Osteocyte (in vitro differentiated cells): ENCODE data around the gene DEPDC5. TPM values are rescaled to one million over a fixed set of nuclear protein-coding genes. Genes with fewer than 3 reads are reported as not detected.

Experiments used
- DNase-seq: peaks from one replicate; pipeline ENCODE4 v3.0.0; 2021; ENCODE audit warnings: mixed read lengths; ENCODE audit not compliant: unreplicated experiment; ENCODE audit errors: extremely low spot score
- H3K27ac Mint-ChIP-seq: one replicate; pipeline ENCODE4 v1.8.0; 2021; ENCODE audit warnings: mild to moderate bottlenecking, mixed read lengths; ENCODE audit not compliant: unreplicated experiment
- H3K27me3 Mint-ChIP-seq: one replicate; pipeline ENCODE4 v1.8.0; 2021; ENCODE audit warnings: mixed read lengths; ENCODE audit not compliant: unreplicated experiment
- H3K36me3 Mint-ChIP-seq: one replicate; pipeline ENCODE4 v1.8.0; 2021; ENCODE audit warnings: mixed read lengths; ENCODE audit not compliant: unreplicated experiment
- H3K4me1 Mint-ChIP-seq: one replicate; pipeline ENCODE4 v1.8.0; 2021; ENCODE audit warnings: mixed read lengths; ENCODE audit not compliant: unreplicated experiment
- H3K4me3 Mint-ChIP-seq: one replicate; pipeline ENCODE4 v1.8.0; 2021; ENCODE audit warnings: mild to moderate bottlenecking, moderate library complexity, mixed read lengths; ENCODE audit not compliant: unreplicated experiment
- H3K9me3 Mint-ChIP-seq: one replicate; pipeline ENCODE4 v1.8.0; 2021; ENCODE audit warnings: mixed read lengths; ENCODE audit not compliant: unreplicated experiment
- total RNA-seq: library from RNA; stranded (reverse); gene quantifications from 2 replicates; pipeline ENCODE4 v1.2.1, GENCODE V29; 2021
- TF ChIP-seq, protein P1 (sequence below): fragments of 200-600 bp; sonication (generic); IDR thresholded peaks from 2 replicates; pipeline ENCODE4 v1.5.0; 2021; ENCODE audit warnings: antibody characterized with exemption, mild to moderate bottlenecking, moderate library complexity

DEPDC5 gene
- total RNA-seq, 1 donor from 2014 or later: 30.7 TPM

DNA sequence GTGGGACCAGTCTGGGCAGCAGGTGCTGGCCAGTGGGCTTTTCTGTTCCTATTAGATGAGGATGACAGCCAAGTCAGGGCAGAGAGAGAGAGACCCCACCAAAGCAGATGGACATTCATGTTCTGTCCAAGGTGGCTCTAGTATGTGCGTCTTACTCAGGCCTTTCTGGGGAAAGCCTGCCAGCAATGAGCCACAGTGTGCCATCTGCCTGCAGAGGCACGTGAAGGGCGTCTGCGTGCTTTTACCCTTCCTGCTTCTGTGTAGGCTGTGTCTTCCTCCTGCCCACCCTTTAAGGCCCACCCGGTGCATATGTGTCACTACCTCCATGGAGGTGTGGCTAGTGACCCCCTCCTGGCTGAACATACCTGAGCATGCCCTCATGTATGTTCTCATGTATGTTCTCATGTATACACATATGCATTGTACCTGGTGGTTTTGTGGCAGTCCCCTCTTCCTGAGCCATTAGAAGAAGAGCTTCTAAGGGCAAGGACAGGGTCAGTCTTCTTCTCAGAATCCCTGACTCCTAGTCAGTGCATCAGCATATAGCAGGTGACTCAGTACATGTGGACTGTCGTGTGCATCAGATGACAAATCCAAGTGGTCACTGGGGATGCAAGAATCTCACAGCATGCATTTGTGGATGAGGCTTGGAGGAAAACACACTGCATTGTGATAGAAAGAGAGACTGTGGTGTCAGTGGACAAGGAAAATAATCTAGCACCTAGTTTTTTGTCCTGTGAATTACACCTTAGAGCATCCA lies 100.1 kb downstream of the DEPDC5 start:
- Mint-ChIP-seq H3K4me3 (no peak overlapping the region), H3K4me1 (peaks cover 13% of the 10 kb centered on the region), H3K9me3 (no peaks in the 10 kb centered on the region), H3K36me3 (peaks cover 11% of the 10 kb centered on the region), H3K27me3 (no peaks in the 10 kb centered on the region), H3K27ac (no peak overlapping the region)
- DNase-seq: no peak
- TF ChIP-seq, protein P1, sequence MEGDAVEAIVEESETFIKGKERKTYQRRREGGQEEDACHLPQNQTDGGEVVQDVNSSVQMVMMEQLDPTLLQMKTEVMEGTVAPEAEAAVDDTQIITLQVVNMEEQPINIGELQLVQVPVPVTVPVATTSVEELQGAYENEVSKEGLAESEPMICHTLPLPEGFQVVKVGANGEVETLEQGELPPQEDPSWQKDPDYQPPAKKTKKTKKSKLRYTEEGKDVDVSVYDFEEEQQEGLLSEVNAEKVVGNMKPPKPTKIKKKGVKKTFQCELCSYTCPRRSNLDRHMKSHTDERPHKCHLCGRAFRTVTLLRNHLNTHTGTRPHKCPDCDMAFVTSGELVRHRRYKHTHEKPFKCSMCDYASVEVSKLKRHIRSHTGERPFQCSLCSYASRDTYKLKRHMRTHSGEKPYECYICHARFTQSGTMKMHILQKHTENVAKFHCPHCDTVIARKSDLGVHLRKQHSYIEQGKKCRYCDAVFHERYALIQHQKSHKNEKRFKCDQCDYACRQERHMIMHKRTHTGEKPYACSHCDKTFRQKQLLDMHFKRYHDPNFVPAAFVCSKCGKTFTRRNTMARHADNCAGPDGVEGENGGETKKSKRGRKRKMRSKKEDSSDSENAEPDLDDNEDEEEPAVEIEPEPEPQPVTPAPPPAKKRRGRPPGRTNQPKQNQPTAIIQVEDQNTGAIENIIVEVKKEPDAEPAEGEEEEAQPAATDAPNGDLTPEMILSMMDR: no peak

DNA sequence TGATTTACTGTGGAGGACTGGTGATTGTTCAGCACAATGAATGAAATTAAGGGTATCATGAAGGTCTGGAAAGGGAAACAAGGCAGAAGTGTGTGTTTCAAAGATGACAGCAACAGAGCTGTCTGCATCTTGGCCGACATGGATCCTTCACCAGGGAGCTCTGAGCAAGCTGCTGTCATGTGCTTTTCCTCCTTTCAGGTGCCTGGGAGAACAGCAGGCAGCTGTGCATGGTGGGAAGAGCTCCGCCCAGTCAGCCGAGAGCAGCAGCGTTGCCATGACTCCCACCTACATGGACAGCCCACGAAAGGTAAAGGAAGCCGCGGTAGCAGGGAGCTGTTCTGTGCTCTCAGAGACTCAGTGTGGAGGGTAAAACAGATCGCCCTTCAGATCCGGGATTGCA lies 103.4 kb downstream of the DEPDC5 start:
- Mint-ChIP-seq H3K36me3 (peaks cover 12% of the 10 kb centered on the region), H3K9me3 (no peaks in the 10 kb centered on the region), H3K27ac (no peak overlapping the region), H3K27me3 (no peaks in the 10 kb centered on the region), H3K4me3 (no peak overlapping the region), H3K4me1 (peaks cover 13% of the 10 kb centered on the region)
- no peak for DNase-seq
- TF ChIP-seq, protein P1: no peak

DNA sequence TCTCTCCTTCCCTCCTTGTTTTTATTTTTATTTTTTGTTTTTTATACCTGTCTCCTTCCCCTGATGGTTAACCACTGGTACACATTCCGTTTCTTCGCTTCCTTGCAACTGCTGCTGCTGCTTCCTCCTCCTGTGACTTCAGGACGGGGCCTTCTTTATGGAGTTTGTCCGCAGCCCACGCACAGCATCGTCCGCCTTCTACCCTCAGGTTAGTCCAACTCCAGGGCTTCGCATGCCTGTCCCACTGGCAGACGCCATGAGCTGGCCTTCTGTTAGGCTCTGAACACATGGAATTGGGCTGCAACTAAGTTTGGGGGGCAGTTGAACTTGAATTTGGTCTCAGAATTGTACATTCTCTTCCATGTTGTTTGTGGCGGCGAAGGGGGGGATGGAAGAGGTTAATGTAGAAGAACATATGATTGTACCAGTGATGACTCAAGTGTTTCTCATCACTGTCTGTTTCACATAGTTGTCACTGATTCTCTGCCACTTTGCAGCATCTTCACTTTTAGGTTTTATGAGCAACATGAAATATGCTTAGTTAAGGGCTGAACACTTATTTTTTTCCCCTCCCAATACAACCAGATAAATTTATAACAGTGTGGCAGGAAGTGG lies 107.5 kb downstream of the DEPDC5 start:
- Mint-ChIP-seq H3K27me3 (no peaks in the 10 kb centered on the region), H3K4me1 (no peaks in the 10 kb centered on the region), H3K9me3 (no peaks in the 10 kb centered on the region), H3K36me3 (peaks cover 11% of the 10 kb centered on the region), H3K27ac (no peak overlapping the region), H3K4me3 (no peak overlapping the region)
- DNase-seq: no peak
- TF ChIP-seq, protein P1: no peak

DNA sequence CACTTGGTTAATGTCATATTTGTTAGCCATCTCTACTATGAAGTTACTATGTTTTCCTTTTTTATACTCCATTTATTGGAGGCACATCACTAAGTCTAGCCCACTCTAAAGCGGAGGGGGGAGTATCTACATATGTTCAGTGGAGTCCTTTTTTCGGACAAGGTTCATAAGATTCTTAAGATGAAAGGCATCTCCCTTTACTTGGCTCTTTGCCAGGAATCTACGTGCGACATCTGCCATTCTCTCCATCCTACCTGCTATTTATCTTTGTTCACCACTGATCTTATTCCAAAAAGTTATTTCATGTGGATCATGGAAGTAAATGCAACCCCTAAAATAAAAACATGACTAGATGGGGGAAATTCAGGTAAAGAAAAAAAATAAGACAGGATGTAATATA lies 113.1 kb downstream of the DEPDC5 start:
- H3K4me3 Mint-ChIP-seq: no peak overlapping the region
- H3K27ac Mint-ChIP-seq: no peak overlapping the region
- no peak for DNase-seq
- TF ChIP-seq, protein P1: no peak
- peaks cover 18% of the 10 kb centered on the region for H3K36me3 Mint-ChIP-seq
- no peaks in the 10 kb centered on the region for H3K9me3 Mint-ChIP-seq
- no peaks in the 10 kb centered on the region for H3K27me3 Mint-ChIP-seq
- peaks cover 5% of the 10 kb centered on the region for H3K4me1 Mint-ChIP-seq

DNA sequence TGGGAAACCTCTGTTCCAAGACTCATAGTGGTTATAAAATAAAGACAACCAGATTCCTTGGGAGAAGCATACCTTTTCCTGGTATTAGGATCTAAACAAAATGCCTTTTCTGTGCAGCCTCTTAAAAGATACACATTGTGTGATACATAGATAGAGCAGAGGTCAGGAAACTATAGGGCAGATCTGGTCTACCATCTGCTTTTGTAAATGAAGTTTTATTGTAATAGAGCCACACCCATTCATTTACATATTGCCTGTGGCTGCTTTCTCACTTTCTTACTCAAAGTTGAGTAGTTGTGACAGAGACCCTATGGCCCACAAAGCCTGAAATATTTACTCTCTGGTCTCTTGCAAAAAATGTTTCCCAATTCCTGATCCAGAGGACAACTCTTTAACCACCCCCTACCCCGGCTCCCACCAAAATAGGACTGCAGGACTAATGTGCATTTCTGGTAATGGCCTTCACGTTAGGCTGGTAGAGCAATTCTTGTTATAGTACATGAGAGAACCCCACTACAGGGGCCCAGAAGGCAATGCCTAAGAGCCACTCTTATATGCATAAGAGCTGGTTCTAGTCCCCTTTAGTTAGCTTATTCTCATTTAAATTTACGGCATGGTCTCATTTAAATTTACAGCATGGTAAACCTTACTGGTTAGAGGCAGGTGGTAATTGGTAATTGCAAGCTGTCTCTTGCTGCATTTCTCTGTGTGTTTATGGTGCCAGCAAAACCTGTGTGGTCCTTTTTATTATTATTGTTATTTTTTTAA lies 113.8 kb downstream of the DEPDC5 start:
- Mint-ChIP-seq H3K27me3 (no peaks in the 10 kb centered on the region), H3K9me3 (no peaks in the 10 kb centered on the region), H3K36me3 (peaks cover 20% of the 10 kb centered on the region), H3K4me1 (peaks cover 5% of the 10 kb centered on the region), H3K4me3 (no peak overlapping the region), H3K27ac (no peak overlapping the region)
- TF ChIP-seq, protein P1: no peak
- DNase-seq: no peak
